Spleen (tissue), 11 donors: Measurements from ENCODE around the gene NTN4. TPM values are rescaled to one million over a fixed set of nuclear protein-coding genes. Genes with fewer than 3 reads are reported as not detected.
"Not testable (repeated sequence)": the region's sequence is repeated elsewhere in the genome, so short reads cannot be mapped to it uniquely, and the experiment has no call there.

ENCODE experiments used
- DNase-seq: peaks from one replicate; pipeline ENCODE4 v3.0.0-alpha.2; 2020
- H3K27ac ChIP-seq, 8 donors: fragments of 200-600 bp; sonication (generic) in 7 of 8; 1 replicate in 4 of 8; 2 replicates in 4 of 8; pipeline versions ENCODE4 v1.5.0 to v1.8.0; 2016 to 2021; ENCODE audit warnings: inconsistent platforms in 4 of 8, mild to moderate bottlenecking in 4 of 8, moderate library complexity in 1 of 8
- H3K27me3 ChIP-seq, 7 donors: fragments of 200-600 bp; sonication (generic) in 6 of 7; replicated peaks in 1 of 7; 1 replicate in 4 of 7; 2 replicates in 3 of 7; pipeline versions ENCODE4 v1.5.0 to v1.8.0; 2016 to 2021; ENCODE audit warnings: inconsistent platforms in 3 of 7, mild to moderate bottlenecking in 1 of 7
- H3K36me3 ChIP-seq, 6 donors: fragments of 200-600 bp; sonication (generic) in 5 of 6; 1 replicate in 4 of 6; 2 replicates in 2 of 6; pipeline versions ENCODE4 v1.5.0 to v1.8.0; 2016 to 2021; ENCODE audit warnings: inconsistent platforms in 2 of 6
- H3K4me1 ChIP-seq, 6 donors: fragments of 200-600 bp; sonication (generic) in 5 of 6; 1 replicate in 3 of 6; 2 replicates in 3 of 6; pipeline versions ENCODE4 v1.5.0 to v1.8.0; 2016 to 2021; ENCODE audit warnings: inconsistent platforms in 3 of 6
- H3K4me3 ChIP-seq, 8 donors: fragments of 200-600 bp; sonication (generic) in 7 of 8; 1 replicate in 4 of 8; 2 replicates in 4 of 8; pipeline versions ENCODE4 v1.5.0 to v1.8.0; 2016 to 2021; ENCODE audit warnings: inconsistent platforms in 4 of 8, mild to moderate bottlenecking in 4 of 8, moderate library complexity in 2 of 8
- H3K9me3 ChIP-seq, 8 donors: fragments of 200-600 bp; sonication (generic) in 7 of 8; 1 replicate in 4 of 8; 2 replicates in 4 of 8; pipeline versions ENCODE4 v1.5.0 to v1.8.0; 2016 to 2021; ENCODE audit warnings: inconsistent platforms in 4 of 8
- CTCF ChIP-seq, 11 experiments: fragments of 200-600 bp in 7 of 11; fragments of 450-650 bp in 4 of 11; sonication (generic) in 4 of 11; IDR thresholded peaks in 8 of 11; conservative IDR thresholded peaks in 3 of 11; 1 replicate in 7 of 11; 2 replicates in 4 of 11; pipeline versions ENCODE4 v1.4.0 to v1.8.0; 2016 to 2021; ENCODE audit warnings: antibody characterized with exemption in 11 of 11, inconsistent platforms in 4 of 11, mild to moderate bottlenecking in 1 of 11
- POLR2A ChIP-seq, 3 donors: fragments of 450-650 bp; IDR thresholded peaks; one replicate each; pipeline ENCODE4 v1.5.1; 2017; ENCODE audit warnings: antibody characterized with exemption in 3 of 3, mild to moderate bottlenecking in 1 of 3
- POLR2AphosphoS5 ChIP-seq, 3 donors: sonication (generic); formaldehyde crosslinking; IDR thresholded peaks; one replicate each; pipeline ENCODE4 v1.5.1; 2017; ENCODE audit warnings: antibody characterized with exemption in 3 of 3
- WGBS, 5 donors: extraction: QIAGEN DNeasy Blood & Tissue Kit in 3 of 5; methylation state at CpG; one replicate each; pipeline versions ENCODE4 v1.1.5 to v1.1.7; 2013 to 2018; 5-methylcytosine and 5-hydroxymethylcytosine counted together
- intact Hi-C: fragments of 100-400 bp; cut with DNase I; formaldehyde crosslinking; loops from one replicate; pipeline ENCODE4 v1.15.0; 2023; ENCODE audit warnings: low total_unique reads
- polyA plus RNA-seq, 3 donors: library from polyadenylated mRNA; stranded (reverse); fragments of 200-250 nt; gene quantifications; one replicate each; pipeline ENCODE4 v1.2.1, GENCODE V29; 2013
- total RNA-seq, 7 donors: library from RNA; depleted of rRNA in 3 of 7; stranded (reverse); fragments of >200 nt in 3 of 7; fragmentation: NEBNext Ultra II Directional in 4 of 7; extraction: Animal tissue kit (Norgen Biotek cat#: 25700) in 4 of 7; gene quantifications; one replicate each; pipeline versions ENCODE4 v1.1.0 to v1.2.1, GENCODE V29; 2016 to 2021
- donor health status: healthy with polysubstance abuse.
- donor health status: DM: no; HTN: no; CAD: no; lungs with moderate emphysema.
- donor health status: DM: no; HTN: no; CAD: no.
- donor health status: Bipolar disorder and iron deficiency.
- donor health status: healthy.
- donor health status: DM: no; HTN: no; CAD: no.
- donor health status: DM: yes; HTN: yes; CAD: no.

The NTN4 gene
- total and polyA plus RNA-seq, 10 donors = 17.6 to 482 (median 292) TPM

- WGBS, 5 donors = 70 to 86% (median 74%) methylated on average over 12 of the region's 12 CpGs
- peak overlapping the region; percentile 18 to 86 (median 62) for H3K4me3 ChIP-seq
- H3K9me3 ChIP-seq = no peaks in the 10 kb centered on the region
- intact Hi-C loops = no loop called here
- peaks cover 0 to 56% (median 19%) of the 10 kb centered on the region in 6 donors for H3K4me1 ChIP-seq
- peaks cover 0 to 56% (median 31%) of the 10 kb centered on the region in 7 donors for H3K27me3 ChIP-seq
- DNase-seq = no peak
- TF ChIP-seq POLR2A (IDR thresholded peaks at IDR 0.05) = no peak
- no peak for TF ChIP-seq CTCF (IDR thresholded peaks at IDR 0.05 in 8 of 11, conservative IDR thresholded peaks at IDR 0.05 in 3 of 11)
- TF ChIP-seq POLR2AphosphoS5 (IDR thresholded peaks at IDR 0.05) = no peak
- peak overlapping the region in 7 of 8 donors; percentile 3 to 87 (median 85) for H3K27ac ChIP-seq
- H3K36me3 ChIP-seq = peaks cover 0 to 29% (median 0%) of the 10 kb centered on the region in 6 donors
These were observed 3.2 kb downstream of the NTN4 start for GRCh38 chr12:95787274-95787818.

- intact Hi-C loops = no loop called here
- 20 to 73% (median 68%) methylated on average over 1 of the region's 1 CpG for WGBS, 5 donors
- TF ChIP-seq POLR2A (IDR thresholded peaks at IDR 0.05) (no peak), CTCF (IDR thresholded peaks at IDR 0.05 in 8 of 11, conservative IDR thresholded peaks at IDR 0.05 in 3 of 11) (no peak), POLR2AphosphoS5 (IDR thresholded peaks at IDR 0.05) (no peak)
- Histone ChIP-seq H3K36me3 (peaks cover 0 to 37% (median 0%) of the 10 kb centered on the region in 6 donors), H3K27ac (peak overlapping the region in 2 of 8 donors; percentile 86), H3K4me3 (peak overlapping the region in 7 of 8 donors; percentile 14 to 86 (median 62)), H3K9me3 (no peaks in the 10 kb centered on the region), H3K4me1 (peaks cover 0 to 35% (median 9%) of the 10 kb centered on the region in 6 donors), H3K27me3 (peaks cover 0 to 31% (median 10%) of the 10 kb centered on the region in 7 donors)
- DNase-seq = no peak
These were observed 5.6 kb downstream of the NTN4 start for GRCh38 chr12:95784915-95785314.

- TF ChIP-seq POLR2A (IDR thresholded peaks at IDR 0.05) = no peak
- no peak for TF ChIP-seq CTCF (IDR thresholded peaks at IDR 0.05 in 8 of 11, conservative IDR thresholded peaks at IDR 0.05 in 3 of 11)
- TF ChIP-seq POLR2AphosphoS5 (IDR thresholded peaks at IDR 0.05) = no peak
- H3K27me3 ChIP-seq = peaks cover 0 to 25% (median 3%) of the 10 kb centered on the region in 7 donors
- H3K9me3 ChIP-seq = no peaks in the 10 kb centered on the region
- 62 to 92% (median 76%) methylated on average over 4 of the region's 4 CpGs for WGBS, 5 donors
- no peak for DNase-seq
- peaks cover 0 to 28% (median 2%) of the 10 kb centered on the region in 6 donors for H3K4me1 ChIP-seq
- intact Hi-C loops = no loop called here
- H3K36me3 ChIP-seq = peaks cover 0 to 37% (median 0%) of the 10 kb centered on the region in 6 donors
- peak overlapping the region in 3 of 8 donors; percentile 25 to 86 (median 86) for H3K27ac ChIP-seq
- H3K4me3 ChIP-seq = peak overlapping the region in 6 of 8 donors; percentile 34 to 86 (median 62)
These were observed 6.3 kb downstream of the NTN4 start for GRCh38 chr12:95784286-95784685.

- peak in 1 of 3 donors; percentile 25 for TF ChIP-seq POLR2AphosphoS5 (IDR thresholded peaks at IDR 0.05)
- WGBS, 5 donors = 69 to 94% (median 79%) methylated on average over 6 to 10 of the region's 10 CpGs
- H3K27me3 ChIP-seq, H3K27ac ChIP-seq, intact Hi-C loops, DNase-seq, H3K4me1 ChIP-seq: not testable (repeated sequence)
- Histone ChIP-seq H3K9me3 (peaks cover 0 to 17% (median 3%) of the 10 kb centered on the region in 8 donors), H3K36me3 (peaks cover 0 to 29% (median 0%) of the 10 kb centered on the region in 6 donors), H3K4me3 (peak overlapping the region in 1 of 8 donors; percentile 9)
These were observed 15.1 kb downstream of the NTN4 start for GRCh38 chr12:95775466-95775865.
